ENCODE results near the gene POLD4. TPM values are rescaled to one million over a fixed set of nuclear protein-coding genes. Genes with fewer than 3 reads are reported as not detected.

POLD4 gene
- polyA plus RNA-seq, 1 experiment: 119 TPM

DNA sequence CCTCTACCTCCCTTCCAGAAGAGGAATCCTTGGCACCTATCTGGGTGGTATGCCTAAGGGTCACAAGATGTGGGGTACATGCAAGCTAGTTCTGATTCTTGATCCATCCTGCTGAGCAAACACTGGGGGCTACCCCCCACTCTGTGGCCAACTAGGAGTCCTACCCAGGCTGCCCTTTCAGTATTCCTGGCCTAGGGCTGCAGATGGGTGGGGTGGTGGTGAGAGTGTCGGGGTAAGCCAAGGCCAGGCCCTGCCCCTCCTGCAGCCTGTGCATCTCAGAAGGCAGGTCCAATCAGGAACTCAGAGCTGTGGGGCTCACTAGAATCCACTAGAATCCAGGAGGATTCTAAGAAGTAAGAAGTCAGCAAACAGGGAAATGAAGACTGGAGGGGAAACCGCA, 39.1 kb downstream of the POLD4 start:
- TF ChIP-seq, protein P1, sequence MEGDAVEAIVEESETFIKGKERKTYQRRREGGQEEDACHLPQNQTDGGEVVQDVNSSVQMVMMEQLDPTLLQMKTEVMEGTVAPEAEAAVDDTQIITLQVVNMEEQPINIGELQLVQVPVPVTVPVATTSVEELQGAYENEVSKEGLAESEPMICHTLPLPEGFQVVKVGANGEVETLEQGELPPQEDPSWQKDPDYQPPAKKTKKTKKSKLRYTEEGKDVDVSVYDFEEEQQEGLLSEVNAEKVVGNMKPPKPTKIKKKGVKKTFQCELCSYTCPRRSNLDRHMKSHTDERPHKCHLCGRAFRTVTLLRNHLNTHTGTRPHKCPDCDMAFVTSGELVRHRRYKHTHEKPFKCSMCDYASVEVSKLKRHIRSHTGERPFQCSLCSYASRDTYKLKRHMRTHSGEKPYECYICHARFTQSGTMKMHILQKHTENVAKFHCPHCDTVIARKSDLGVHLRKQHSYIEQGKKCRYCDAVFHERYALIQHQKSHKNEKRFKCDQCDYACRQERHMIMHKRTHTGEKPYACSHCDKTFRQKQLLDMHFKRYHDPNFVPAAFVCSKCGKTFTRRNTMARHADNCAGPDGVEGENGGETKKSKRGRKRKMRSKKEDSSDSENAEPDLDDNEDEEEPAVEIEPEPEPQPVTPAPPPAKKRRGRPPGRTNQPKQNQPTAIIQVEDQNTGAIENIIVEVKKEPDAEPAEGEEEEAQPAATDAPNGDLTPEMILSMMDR (IDR thresholded peaks at IDR 0.05; ENCODE audit: insufficient read depth, low read depth, low read length): no peak
- H3K36me3 ChIP-seq (ENCODE audit: control insufficient read depth, insufficient read depth, low read length): peaks cover 12% of the 10 kb centered on the region
- CTCF ChIA-PET: interaction anchor here (0.9 to 11.2 kb wide), 7 partner anchors 27 to 232 kb away, joined by 3 to 133 read pairs (median 4); no protein-coding TSS in a partner anchor
- POLR2A ChIA-PET: no interaction called here
- H3K27me3 ChIP-seq (ENCODE audit: control insufficient read depth, insufficient read depth, low read length): no peaks in the 10 kb centered on the region
- DNase-seq (ENCODE audit: low read depth): no peak
- no peak overlapping the region for H3K4me3 ChIP-seq (ENCODE audit: low read depth, low read length)

DNA sequence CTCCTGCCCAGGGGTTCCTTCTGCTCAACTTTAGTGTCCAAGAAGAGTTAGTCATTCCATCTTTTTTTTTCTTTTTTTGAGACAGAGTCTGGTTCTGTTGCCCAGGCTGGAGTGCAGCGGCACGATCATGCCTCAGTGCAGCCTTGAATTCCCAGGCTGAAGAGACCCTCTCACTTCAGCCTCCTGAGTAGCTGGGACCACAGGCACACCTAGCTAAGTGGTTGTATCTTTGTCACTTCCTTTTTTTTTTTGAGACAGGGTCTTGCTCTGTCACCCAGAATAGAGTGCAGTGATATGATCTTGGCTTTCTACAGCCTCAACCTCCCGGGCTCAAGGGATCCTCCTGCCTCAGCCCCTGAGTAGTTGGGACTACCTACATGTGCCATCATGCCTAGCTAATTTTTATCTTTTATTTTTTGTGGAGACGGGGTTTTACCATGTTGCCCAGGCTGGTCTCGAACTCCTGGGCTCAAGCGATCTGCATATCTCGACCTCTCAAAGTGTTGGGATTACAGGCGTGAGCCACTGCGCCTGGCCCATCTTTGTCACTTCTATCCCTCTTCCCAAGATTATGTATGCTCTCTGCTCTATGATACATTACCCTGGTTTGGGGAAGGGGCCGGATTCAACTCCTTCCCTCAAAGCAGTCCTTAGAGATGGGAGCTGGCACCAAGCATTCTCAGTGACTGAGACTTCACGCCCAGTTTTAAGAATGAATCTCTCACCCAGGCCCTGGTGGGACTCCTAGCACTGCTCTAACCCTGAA, 40.0 kb downstream of the POLD4 start:
- TF ChIP-seq, protein P1 (IDR thresholded peaks at IDR 0.05; ENCODE audit: insufficient read depth, low read depth, low read length): no peak
- Histone ChIP-seq H3K27me3 (ENCODE audit: control insufficient read depth, insufficient read depth, low read length) (no peaks in the 10 kb centered on the region), H3K36me3 (ENCODE audit: control insufficient read depth, insufficient read depth, low read length) (peaks cover 16% of the 10 kb centered on the region), H3K4me3 (ENCODE audit: low read depth, low read length) (no peak overlapping the region)
- ChIA-PET POLR2A (no interaction called here), CTCF (interaction anchor here (0.7 to 11.2 kb wide), 5 partner anchors 22 to 50 kb away, joined by 3 to 133 read pairs (median 3); no protein-coding TSS in a partner anchor)
- no peak for DNase-seq (ENCODE audit: low read depth)

DNA sequence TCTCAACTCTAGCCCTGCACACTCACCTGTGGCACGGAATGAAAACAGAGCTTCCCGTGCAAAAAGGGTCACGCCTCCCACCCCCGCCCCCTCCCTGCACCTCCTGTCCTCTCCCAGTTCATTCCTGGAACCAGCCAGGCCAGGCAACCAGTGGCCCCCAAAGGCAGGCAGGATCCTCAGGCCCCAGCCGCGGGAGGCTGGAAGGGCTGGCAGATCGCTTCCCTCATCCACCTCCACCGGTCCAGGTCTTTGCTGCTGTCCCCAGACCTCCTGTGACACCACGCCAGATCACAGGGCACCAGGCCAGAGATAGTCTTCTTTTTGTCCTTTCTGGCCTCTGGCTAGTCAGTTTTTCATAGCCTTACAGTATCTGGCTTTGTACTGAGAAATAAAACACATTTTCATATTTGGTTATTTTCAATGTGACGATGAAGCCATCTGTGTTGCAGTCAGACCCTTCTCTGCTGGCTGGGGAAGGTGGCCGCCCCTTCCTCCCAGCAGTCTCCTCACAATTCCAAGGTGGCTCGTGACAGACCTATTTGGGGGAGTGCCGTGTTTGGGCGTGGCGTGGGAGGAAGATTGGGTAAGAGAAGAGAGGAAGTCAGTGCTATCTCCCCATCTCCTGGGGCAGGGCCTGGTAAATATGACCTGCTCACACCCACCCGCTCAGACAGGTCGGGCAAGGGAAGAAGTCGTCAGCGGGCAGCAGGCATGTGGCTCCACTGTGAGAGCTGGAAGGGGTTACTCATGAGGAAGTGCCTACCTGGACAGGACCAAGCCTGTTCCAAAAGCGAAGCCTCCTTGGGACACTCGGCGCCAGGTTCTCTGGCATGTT, 40.9 kb downstream of the POLD4 start:
- TF ChIP-seq, protein P1 (IDR thresholded peaks at IDR 0.05; ENCODE audit: insufficient read depth, low read depth, low read length): no peak
- peaks cover 18% of the 10 kb centered on the region for H3K36me3 ChIP-seq (ENCODE audit: control insufficient read depth, insufficient read depth, low read length)
- ChIA-PET POLR2A (no interaction called here), CTCF (interaction anchor here (11.2 kb wide), 1 partner anchor 49 kb away, joined by 133 read pairs; no protein-coding TSS in a partner anchor)
- DNase-seq (ENCODE audit: low read depth): no peak
- H3K4me3 ChIP-seq (ENCODE audit: low read depth, low read length): no peak overlapping the region
- no peaks in the 10 kb centered on the region for H3K27me3 ChIP-seq (ENCODE audit: control insufficient read depth, insufficient read depth, low read length)

DNA sequence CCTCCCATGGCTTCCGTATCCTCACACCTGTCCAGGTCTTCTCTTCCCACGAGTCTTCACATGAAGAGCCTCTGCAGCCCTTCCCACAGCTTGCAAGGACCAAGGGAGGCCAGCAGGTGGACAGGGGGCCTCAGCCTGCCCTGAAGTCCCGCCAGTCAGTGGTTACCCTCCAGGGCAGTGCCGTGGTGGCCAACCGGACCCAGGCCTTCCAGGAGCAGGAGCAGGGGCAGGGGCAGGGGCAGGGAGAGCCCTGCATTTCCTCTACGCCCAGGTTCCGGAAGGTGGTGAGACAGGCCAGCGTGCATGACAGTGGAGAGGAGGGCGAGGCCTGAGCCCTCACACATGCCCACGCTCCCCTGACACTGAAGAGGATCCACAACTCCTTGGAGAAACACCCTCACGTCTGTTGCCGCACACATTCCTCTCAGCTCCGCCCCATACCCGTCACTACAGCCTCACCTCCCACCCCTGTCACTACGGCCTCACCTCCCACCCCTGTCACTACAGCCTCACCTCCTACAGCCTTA, 41.7 kb downstream of the POLD4 start:
- TF ChIP-seq, protein P1 (IDR thresholded peaks at IDR 0.05; ENCODE audit: insufficient read depth, low read depth, low read length): no peak
- ChIA-PET CTCF (interaction anchor here (1.0 to 1.4 kb wide), 3 partner anchors 11 to 23 kb away, joined by 3 to 4 read pairs (median 4); partner anchors contain the start of gene ANKRD13D), POLR2A (no interaction called here)
- Histone ChIP-seq H3K27me3 (ENCODE audit: control insufficient read depth, insufficient read depth, low read length) (no peaks in the 10 kb centered on the region), H3K4me3 (ENCODE audit: low read depth, low read length) (no peak overlapping the region), H3K36me3 (ENCODE audit: control insufficient read depth, insufficient read depth, low read length) (peaks cover 20% of the 10 kb centered on the region)
- no peak for DNase-seq (ENCODE audit: low read depth)

Data from BJ (cell line).